GM12891 (cell line): Measurements from ENCODE around the gene SUPT5H.

ENCODE experiments used
- DNase-seq: peaks from one replicate; pipeline ENCODE4 v3.0.0; 2011; ENCODE audit warnings: low spot score; ENCODE audit not compliant: insufficient read length
- FAIRE-seq: peaks from 2 replicates; lab custom pipeline; 2011; peaks lifted over from hg19 to GRCh38; lab: Jason Lieb, UNC
- PAX5 ChIP-seq: IDR thresholded peaks from 2 replicates; pipeline ENCODE4 v1.6.1; 2011; ENCODE audit warnings: low read length, moderate library complexity, mild to moderate bottlenecking; ENCODE audit not compliant: insufficient read depth, severe bottlenecking
- POLR2A ChIP-seq: IDR thresholded peaks from 2 replicates; pipeline ENCODE4 v1.6.1; 2011; ENCODE audit warnings: low read depth, low read length, control low read depth
- POLR2AphosphoS5 ChIP-seq: IDR thresholded peaks from 2 replicates; pipeline ENCODE4 v1.6.1; 2011; ENCODE audit warnings: low read depth, low read length, control low read depth
- POU2F2 ChIP-seq: IDR thresholded peaks from 2 replicates; pipeline ENCODE4 v1.6.1; 2011; ENCODE audit warnings: low read depth, mild to moderate bottlenecking, control low read depth, low read length, moderate library complexity
- SPI1 ChIP-seq: IDR thresholded peaks from 2 replicates; pipeline ENCODE4 v1.6.1; 2011; ENCODE audit warnings: low read depth, low read length, control low read depth
- TAF1 ChIP-seq: IDR thresholded peaks from 2 replicates; pipeline ENCODE4 v1.6.1; 2011; ENCODE audit warnings: low read depth, low read length, control low read depth

Gene SUPT5H

GRCh38 chr19:39413272-39413910, 32.0 kb upstream of the SUPT5H start:
- DNase-seq: peak; percentile 66
- TF ChIP-seq PAX5 (no peak), POLR2A (no peak), POU2F2 (no peak), POLR2AphosphoS5 (no peak)
- FAIRE-seq: no peak

GRCh38 chr19:39413911-39414608, 31.3 kb upstream of the SUPT5H start:
- FAIRE-seq: peak; percentile 31
- no peak; the same call in 1 of the 2 replicates for TF ChIP-seq POLR2A
- no peak for TF ChIP-seq TAF1
- no peak for TF ChIP-seq PAX5
- no peak for TF ChIP-seq POLR2AphosphoS5
- no peak for TF ChIP-seq SPI1
- TF ChIP-seq POU2F2: no peak
- DNase-seq: no peak

GRCh38 chr19:39415111-39416046, 30.0 kb upstream of the SUPT5H start:
- no peak for TF ChIP-seq POU2F2
- no peak for TF ChIP-seq POLR2A
- no peak for TF ChIP-seq POLR2AphosphoS5
- no peak for TF ChIP-seq TAF1
- TF ChIP-seq SPI1: no peak
- TF ChIP-seq PAX5: no peak
- no peak for FAIRE-seq
- no peak for DNase-seq

- TF ChIP-seq TAF1 (no peak), POU2F2 (no peak), PAX5 (no peak), POLR2A (no peak), POLR2AphosphoS5 (no peak), SPI1 (no peak)
- FAIRE-seq: no peak
Measured at GRCh38 chr19:39416152-39417120, 28.9 kb upstream of the SUPT5H start.

GRCh38 chr19:39417463-39418181, 27.8 kb upstream of the SUPT5H start:
- FAIRE-seq (no peak), DNase-seq (no peak)
- TF ChIP-seq POLR2AphosphoS5 (no peak), SPI1 (no peak), TAF1 (no peak), PAX5 (no peak)

More at GRCh38 chr19:39416152-39417120, 28.9 kb upstream of the SUPT5H start:
- DNase-seq: no peak

GRCh38 chr19:39419003-39419402, 26.4 kb upstream of the SUPT5H start:
- FAIRE-seq: no peak
- DNase-seq: no peak
- no peak for TF ChIP-seq TAF1
- TF ChIP-seq POLR2AphosphoS5: no peak
- no peak for TF ChIP-seq POU2F2
- no peak for TF ChIP-seq POLR2A
- no peak for TF ChIP-seq PAX5
- TF ChIP-seq SPI1: no peak

GRCh38 chr19:39420769-39421168, 24.6 kb upstream of the SUPT5H start:
- FAIRE-seq: no peak
- DNase-seq: no peak
- TF ChIP-seq POU2F2 (no peak), PAX5 (no peak), SPI1 (no peak), POLR2AphosphoS5 (no peak), POLR2A (no peak), TAF1 (no peak)

- DNase-seq (no peak), FAIRE-seq (no peak)
- TF ChIP-seq PAX5 (no peak), SPI1 (no peak), POLR2AphosphoS5 (no peak), TAF1 (no peak), POU2F2 (no peak), POLR2A (no peak)
Measured at GRCh38 chr19:39422020-39422419, 23.4 kb upstream of the SUPT5H start.
